Activated CD8-positive, alpha-beta memory T cell treated with anti-CD3 and anti-CD28 coated beads, Interleukin-2, amount 50 U/mL, for 48 hours (primary cell): ENCODE data around the gene SPACA5.
A peak's percentile ranks its signal among the peaks of the same experiment; 100 is the strongest.
"Not testable (repeated sequence)": the region's sequence is repeated elsewhere in the genome, so short reads cannot be mapped to it uniquely, and the experiment has no call there.

ENCODE experiments used
- DNase-seq: peaks from one replicate; pipeline ENCODE4 v3.0.0-alpha.2; 2020

SPACA5 gene

DNA sequence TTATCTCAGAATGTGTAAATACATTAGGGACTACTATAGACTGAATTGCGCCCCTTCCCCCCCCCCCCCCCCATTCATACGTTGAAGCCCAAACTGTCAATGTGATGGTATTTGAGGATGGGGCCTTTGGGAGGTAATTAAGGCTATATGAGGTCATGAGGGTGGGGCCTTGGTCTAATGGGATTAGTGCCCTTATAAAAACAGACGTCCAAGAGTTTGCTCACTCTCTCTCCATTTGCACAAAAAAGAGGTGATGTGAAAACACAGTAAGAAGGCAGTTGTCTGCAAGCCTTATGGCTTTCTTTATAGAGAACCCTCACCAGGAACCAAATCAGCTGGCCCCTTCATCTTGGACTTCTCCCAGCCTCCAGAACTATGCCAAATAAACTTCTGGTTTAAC is 15.3 kb downstream of the SPACA5 start:
- no peak for DNase-seq

- no peak for DNase-seq
Observed at GRCh38 chrX:48022738-48023137, 15.9 kb downstream of the SPACA5 start.

- peak; percentile 51 for DNase-seq
Observed at GRCh38 chrX:48025561-48025960, 18.8 kb downstream of the SPACA5 start.

DNA sequence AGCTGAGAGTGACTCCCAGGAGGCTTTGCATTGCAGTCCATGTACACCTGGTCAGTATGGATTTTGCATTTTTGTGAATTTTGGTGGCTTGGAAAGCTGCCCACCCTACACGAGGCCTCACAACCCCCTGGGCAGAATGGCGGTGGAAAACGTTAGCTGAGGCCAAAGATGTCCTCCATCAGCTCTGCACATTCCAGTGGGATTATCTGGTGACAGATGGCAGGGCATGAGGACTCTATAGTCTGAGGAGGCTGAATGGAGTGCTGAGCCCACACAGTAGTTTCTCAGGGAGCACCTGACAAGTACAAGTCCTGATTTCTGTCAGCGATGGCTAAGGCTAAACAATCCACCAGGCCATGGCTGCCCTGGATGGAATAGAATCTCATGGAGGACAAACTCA is 20.8 kb downstream of the SPACA5 start:
- DNase-seq, result not testable (repeated sequence)

GRCh38 chrX:48028091-48028490 is 21.3 kb downstream of the SPACA5 start:
- no peak for DNase-seq

DNA sequence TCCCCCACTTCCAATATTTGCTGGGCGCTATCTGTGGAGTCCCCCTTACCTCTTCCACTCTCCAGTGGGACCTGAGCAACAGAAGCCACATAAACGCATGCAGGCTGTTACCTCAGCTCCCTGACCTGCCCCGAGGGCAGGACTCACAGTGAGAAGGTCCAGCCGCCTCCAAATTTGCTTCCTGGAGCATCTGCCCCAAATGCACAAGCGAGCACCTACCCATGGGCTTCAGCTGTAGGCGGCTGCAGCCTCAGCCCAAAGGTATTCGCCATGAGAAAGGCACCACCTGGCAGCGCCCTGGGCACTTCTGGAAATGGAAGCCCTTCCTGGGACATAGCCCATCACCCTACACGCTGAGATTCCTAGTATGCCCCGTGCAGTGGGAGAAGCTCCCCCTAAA is 23.4 kb downstream of the SPACA5 start:
- no peak for DNase-seq

- DNase-seq, result not testable (repeated sequence)
Observed at GRCh38 chrX:48030641-48031173, 23.9 kb downstream of the SPACA5 start.

- DNase-seq, result no peak
Observed at GRCh38 chrX:48035891-48036290, 29.1 kb downstream of the SPACA5 start.

GRCh38 chrX:48043056-48043455 is 36.3 kb downstream of the SPACA5 start:
- DNase-seq, result no peak

DNA sequence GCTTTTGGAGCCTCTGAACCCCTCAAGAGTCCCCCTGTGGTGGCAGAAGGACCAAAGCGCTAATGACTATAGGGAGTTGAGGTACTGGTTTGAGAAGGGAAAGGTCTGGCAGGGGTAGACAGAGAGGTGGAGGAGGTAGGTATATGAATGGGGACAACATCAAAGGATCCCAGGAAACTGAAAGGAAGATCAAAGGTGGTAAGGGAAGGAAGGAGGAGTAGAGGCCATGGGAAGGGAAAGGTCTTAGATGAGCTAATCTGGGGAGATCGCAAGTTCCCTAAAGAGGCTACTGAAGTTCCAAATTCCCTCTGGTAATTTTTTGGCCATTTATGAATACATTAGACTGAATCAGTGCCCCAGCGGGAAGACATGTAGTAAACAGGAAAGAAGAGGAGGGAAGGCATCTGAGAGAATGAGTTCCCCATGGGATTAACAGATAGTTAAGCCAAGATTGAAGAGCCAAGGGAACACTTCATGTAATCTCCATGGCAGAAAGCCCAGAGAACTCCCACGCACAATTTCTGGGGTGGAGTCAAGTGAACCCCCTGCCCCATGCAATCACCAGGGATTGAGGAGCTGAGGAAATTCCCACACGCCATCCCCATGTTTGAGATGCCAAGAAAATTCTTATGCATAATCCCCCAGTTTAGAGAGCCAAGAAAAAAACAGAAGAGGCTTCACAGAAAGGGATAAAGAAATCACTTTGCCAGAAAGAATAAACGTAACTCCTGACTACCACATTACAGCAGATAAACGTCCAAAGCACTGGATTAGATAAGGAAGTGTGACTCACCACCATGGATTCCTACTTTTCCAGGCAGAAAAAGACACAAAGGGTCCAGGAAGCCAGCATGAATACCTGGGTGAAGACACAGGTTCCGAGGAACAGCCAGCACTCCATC is 38.9 kb downstream of the SPACA5 start:
- DNase-seq, result no peak

DNA sequence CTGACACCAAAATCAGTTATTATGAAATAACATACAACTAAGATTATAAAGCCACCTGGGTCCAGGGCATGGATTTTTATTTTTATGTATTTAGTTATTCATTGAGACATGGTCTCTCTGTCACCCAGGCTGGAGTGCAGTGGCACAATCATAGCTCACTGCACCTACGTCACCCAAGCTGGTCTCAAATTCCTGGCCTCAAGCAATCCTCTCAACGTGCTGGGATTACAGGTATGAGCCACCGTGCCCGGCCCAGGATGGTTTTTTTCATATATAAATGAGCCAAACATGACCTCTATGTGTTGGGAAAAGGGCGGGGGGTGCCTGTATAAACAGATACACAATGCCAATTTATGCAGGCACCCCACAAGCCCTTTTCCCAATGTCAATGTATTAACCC is 40.1 kb downstream of the SPACA5 start:
- DNase-seq, result no peak

- no peak for DNase-seq
Observed at GRCh38 chrX:48058621-48059295, 52.0 kb downstream of the SPACA5 start.

DNA sequence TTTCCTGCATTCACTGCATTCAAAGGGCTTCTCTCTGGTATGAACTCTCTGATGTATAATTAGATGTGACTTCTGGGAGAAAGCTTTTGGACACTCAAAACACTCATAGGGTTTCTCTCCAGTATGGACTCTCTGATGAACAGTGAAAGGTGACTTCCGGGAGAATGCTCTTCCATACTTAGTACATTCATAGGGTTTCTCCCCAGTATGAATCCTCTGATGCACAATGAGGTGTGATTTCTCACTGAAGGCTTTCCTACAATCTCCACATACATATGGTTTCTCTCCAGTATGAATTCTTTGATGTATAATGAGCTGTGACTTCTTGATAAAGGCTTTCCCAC is 52.5 kb downstream of the SPACA5 start:
- DNase-seq, result no peak
